ENCODE data around the gene TOE1. TPM values are rescaled to one million over a fixed set of nuclear protein-coding genes. Genes with fewer than 3 reads are reported as not detected.

TOE1 gene
- total and polyA plus RNA-seq, 9 of the 15 experiments (the other 6 are each of a cell fraction or from before 2014, with no cell fraction given): 32.1 to 85.7 (median 38.0) TPM

DNA sequence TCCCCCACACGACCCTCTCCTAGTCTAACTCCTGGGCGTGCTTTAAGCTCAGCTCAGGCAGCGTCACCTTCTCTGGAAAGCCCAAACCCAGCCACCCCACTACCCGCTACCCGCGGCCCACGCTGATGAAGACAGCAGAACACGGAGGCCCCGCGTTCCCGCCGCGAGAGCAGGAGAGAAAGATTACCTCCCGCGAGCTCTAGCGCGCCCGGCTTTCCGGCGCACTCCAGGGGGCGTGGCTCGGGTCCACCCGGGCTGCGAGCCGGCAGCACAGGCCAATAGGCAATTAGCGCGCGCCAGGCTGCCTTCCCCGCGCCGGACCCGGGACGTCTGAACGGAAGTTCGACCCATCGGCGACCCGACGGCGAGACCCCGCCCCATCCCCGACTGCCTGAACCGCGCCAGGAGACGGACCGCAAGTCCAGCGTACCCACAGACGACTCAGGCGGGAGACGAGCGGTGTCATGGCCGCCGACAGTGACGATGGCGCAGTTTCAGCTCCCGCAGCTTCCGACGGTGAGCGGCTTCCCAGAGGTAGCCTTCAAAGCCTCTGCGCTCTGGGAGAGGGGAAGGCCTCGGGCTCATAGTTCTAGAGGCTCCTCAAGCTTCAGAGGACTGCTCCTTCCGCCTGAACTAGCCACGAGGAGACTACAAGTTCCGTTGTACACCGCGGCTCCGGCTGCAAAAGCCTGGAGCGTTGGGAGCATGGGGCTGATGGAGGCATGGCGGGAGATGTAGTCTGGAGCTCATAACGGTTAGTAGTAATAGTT lies at the start of gene TOE1, which contains the start of gene MUTYH (continued):
- no peak for TF ChIP-seq RBM17 (IDR thresholded peaks at IDR 0.05; ENCODE audit: borderline replicate concordance, low read depth, low read length)
- TF ChIP-seq SIN3B (IDR thresholded peaks at IDR 0.05; ENCODE audit: low read depth): peak; percentile 74; the same call in 1 of the 2 replicates
- no peak for TF ChIP-seq ZNF561 (CRISPR knock-in tag; conservative IDR thresholded peaks at IDR 0.05)
- TF ChIP-seq PHF20 (IDR thresholded peaks at IDR 0.05; ENCODE audit: partially characterized antibody): peak; percentile 77
- no peak for TF ChIP-seq ILK (tag; IDR thresholded peaks at IDR 0.05; ENCODE audit: borderline replicate concordance, low read depth)
- TF ChIP-seq, protein P1, sequence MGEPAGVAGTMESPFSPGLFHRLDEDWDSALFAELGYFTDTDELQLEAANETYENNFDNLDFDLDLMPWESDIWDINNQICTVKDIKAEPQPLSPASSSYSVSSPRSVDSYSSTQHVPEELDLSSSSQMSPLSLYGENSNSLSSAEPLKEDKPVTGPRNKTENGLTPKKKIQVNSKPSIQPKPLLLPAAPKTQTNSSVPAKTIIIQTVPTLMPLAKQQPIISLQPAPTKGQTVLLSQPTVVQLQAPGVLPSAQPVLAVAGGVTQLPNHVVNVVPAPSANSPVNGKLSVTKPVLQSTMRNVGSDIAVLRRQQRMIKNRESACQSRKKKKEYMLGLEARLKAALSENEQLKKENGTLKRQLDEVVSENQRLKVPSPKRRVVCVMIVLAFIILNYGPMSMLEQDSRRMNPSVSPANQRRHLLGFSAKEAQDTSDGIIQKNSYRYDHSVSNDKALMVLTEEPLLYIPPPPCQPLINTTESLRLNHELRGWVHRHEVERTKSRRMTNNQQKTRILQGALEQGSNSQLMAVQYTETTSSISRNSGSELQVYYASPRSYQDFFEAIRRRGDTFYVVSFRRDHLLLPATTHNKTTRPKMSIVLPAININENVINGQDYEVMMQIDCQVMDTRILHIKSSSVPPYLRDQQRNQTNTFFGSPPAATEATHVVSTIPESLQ (CRISPR knock-in tag; IDR thresholded peaks at IDR 0.05): no peak
- no peak for TF ChIP-seq ZNF354B (CRISPR knock-in tag; IDR thresholded peaks at IDR 0.05)
- 0 out of 2 replicates have a peak, but pooled peaks have one; percentile 31 for TF ChIP-seq DIDO1 (tag; IDR thresholded peaks at IDR 0.05; ENCODE audit: low read depth)
- no peak for TF ChIP-seq STAG1 (CRISPR knock-in tag; IDR thresholded peaks at IDR 0.05; ENCODE audit: borderline replicate concordance)
- TF ChIP-seq ZSCAN32 (CRISPR knock-in tag; IDR thresholded peaks at IDR 0.05): no peak
- no peak for TF ChIP-seq ZNF57 (CRISPR knock-in tag; IDR thresholded peaks at IDR 0.05)
- no peak for TF ChIP-seq BMI1 (IDR thresholded peaks at IDR 0.05; ENCODE audit: low read length)
- no peak for TF ChIP-seq CREBBP (IDR thresholded peaks at IDR 0.05; ENCODE audit: low read depth, low read length)
- TF ChIP-seq BACH1 (tag; IDR thresholded peaks at IDR 0.05): peak; percentile 70; the same call in 1 of the 2 replicates
- TF ChIP-seq PYGO2 (tag; IDR thresholded peaks at IDR 0.05): no peak
- no peak for TF ChIP-seq ZNF444 (CRISPR knock-in tag; IDR thresholded peaks at IDR 0.05)
- TF ChIP-seq ZNF311 (CRISPR knock-in tag; IDR thresholded peaks at IDR 0.05): no peak
- 0 out of 2 replicates have a peak, but pooled peaks have one; percentile 36 for TF ChIP-seq HDGF (IDR thresholded peaks at IDR 0.05)
- peak in 1 of 2 experiments; percentile 50; a peak in 1 of 4 replicates for TF ChIP-seq ARNT (IDR thresholded peaks at IDR 0.05)
- peak; percentile 69 for TF ChIP-seq SMARCE1 (IDR thresholded peaks at IDR 0.05)
- TF ChIP-seq CHCHD3 (CRISPR knock-in tag; IDR thresholded peaks at IDR 0.05): no peak

Data from K562 (cell line).